Right lobe of liver (tissue), 6 donors: Measurements from ENCODE around the gene MKS1. TPM values are rescaled to one million over a fixed set of nuclear protein-coding genes. Genes with fewer than 3 reads are reported as not detected.
A peak's percentile ranks its signal among the peaks of the same experiment; 100 is the strongest.

ENCODE experiments used
- ATAC-seq, 4 donors: fragments of 200-7000 bp; cut with Tn5 transposase; one replicate each; pipeline ENCODE4 v1.9.1; 2020; ENCODE audit warnings: mild to moderate bottlenecking in 4 of 4, moderate library complexity in 4 of 4
- DNase-seq, 3 donors: peaks; one replicate each; pipeline ENCODE4 v3.0.0-alpha.2; 2020
- H3K27ac ChIP-seq, 3 donors: fragments of 200-600 bp; one replicate each; pipeline ENCODE4 v1.8.0; 2022
- H3K27me3 ChIP-seq, 2 donors: fragments of 200-600 bp; one replicate each; pipeline ENCODE4 v1.8.0; 2022
- H3K36me3 ChIP-seq, 4 donors: fragments of 200-600 bp; sonication (generic) in 1 of 4; one replicate each; pipeline versions ENCODE4 v1.5.1 to v1.8.0; 2017 to 2022; ENCODE audit warnings: control low read depth in 1 of 4
- H3K4me1 ChIP-seq, 4 donors: fragments of 200-600 bp; sonication (generic) in 1 of 4; one replicate each; pipeline versions ENCODE4 v1.5.1 to v1.8.0; 2017 to 2022; ENCODE audit warnings: control low read depth in 1 of 4
- H3K4me3 ChIP-seq, 3 donors: fragments of 200-600 bp; one replicate each; pipeline ENCODE4 v1.8.0; 2022
- H3K9me3 ChIP-seq, 4 donors: fragments of 200-600 bp; sonication (generic) in 1 of 4; one replicate each; pipeline versions ENCODE4 v1.5.1 to v1.8.0; 2017 to 2022; ENCODE audit warnings: control low read depth in 1 of 4
- POLR2A ChIP-seq: fragments of 450-650 bp; IDR thresholded peaks from one replicate; pipeline ENCODE4 v1.6.1; 2017; ENCODE audit warnings: antibody characterized with exemption, mild to moderate bottlenecking
- WGBS: methylation state at CpG from one replicate; pipeline ENCODE4 v1.1.6; 2018; ENCODE audit warnings: low coverage, low lambda C conversion rate; ENCODE audit not compliant: insufficient coverage; ENCODE audit errors: missing lambda C conversion rate; 5-methylcytosine and 5-hydroxymethylcytosine counted together
- intact Hi-C, 2 donors: fragments of 100-400 bp; cut with DNase I; formaldehyde crosslinking; loops; one replicate each; pipeline versions ENCODE4 v1.11.2 to v1.14.1; 2022
- total RNA-seq, 6 experiments: library from RNA; depleted of rRNA in 2 of 6; stranded (reverse); fragments of >200 nt in 2 of 6; fragmentation: NEBNext Ultra II Directional in 3 of 6; extraction: Animal tissue kit (Norgen Biotek cat#: 25700) in 3 of 6; gene quantifications; one replicate each; pipeline versions ENCODE4 v1.1.0 to v1.2.4, GENCODE V29; 2016 to 2023
- TF ChIP-seq, protein P1 (sequence below), 4 donors: fragments of 200-600 bp in 3 of 4; fragments of 450-650 bp in 1 of 4; IDR thresholded peaks; one replicate each; pipeline versions ENCODE4 v1.5.1 to v1.8.0; 2016 to 2022; ENCODE audit warnings: antibody characterized with exemption in 4 of 4, mild to moderate bottlenecking in 2 of 4
- donor health status: DM: no; HTN: yes; CAD: no.
- donor health status: DM: no; HTN: no; CAD: no.
- donor health status: DM: no; HTN: no; CAD: no.
- donor health status: DM: no; HTN: yes; CAD: no.
- donor health status: DM: no; HTN: yes; CAD: no.

MKS1 gene
- total RNA-seq, 6 experiments from 2014 or later: 3.3 to 9.2 (median 7.2) TPM

DNA sequence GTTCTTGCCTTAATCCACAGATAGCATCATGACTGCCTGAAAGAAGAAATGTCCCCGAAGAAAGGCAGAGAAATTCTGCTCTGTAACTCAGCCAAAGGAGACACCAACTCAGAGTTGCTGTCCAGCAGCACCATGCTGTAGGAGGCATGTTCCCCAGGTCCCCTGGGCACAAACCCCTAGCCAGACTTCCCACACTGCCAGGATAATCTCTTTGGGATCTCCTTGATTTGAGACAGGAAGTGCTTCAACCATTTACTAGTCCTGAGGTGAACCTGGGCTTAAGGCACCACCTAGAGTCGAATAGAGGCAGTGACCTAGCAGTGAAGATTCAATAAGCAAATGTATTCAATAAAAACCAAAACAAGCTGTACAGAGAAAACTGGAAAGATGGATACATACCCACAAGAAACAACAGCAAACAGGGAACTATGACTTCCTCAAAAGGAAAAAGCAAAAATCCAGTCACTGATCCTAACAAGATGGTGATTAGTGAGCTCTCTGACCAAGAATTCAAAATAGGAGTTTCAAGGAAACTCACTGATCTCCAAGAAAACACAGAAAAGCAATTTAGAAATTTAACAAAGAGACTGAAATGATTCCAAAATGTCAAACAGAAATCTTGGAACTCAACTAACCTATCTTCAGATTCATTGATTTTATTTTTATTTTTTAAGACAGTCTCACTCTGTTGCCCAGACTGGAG, 46.5 kb downstream of the MKS1 start:
- Histone ChIP-seq H3K36me3 (no peaks in the 10 kb centered on the region), H3K27me3 (no peaks in the 10 kb centered on the region), H3K27ac (no peak overlapping the region), H3K9me3 (no peaks in the 10 kb centered on the region), H3K4me1 (no peaks in the 10 kb centered on the region), H3K4me3 (no peak overlapping the region)
- TF ChIP-seq POLR2A: no peak
- TF ChIP-seq, protein P1, sequence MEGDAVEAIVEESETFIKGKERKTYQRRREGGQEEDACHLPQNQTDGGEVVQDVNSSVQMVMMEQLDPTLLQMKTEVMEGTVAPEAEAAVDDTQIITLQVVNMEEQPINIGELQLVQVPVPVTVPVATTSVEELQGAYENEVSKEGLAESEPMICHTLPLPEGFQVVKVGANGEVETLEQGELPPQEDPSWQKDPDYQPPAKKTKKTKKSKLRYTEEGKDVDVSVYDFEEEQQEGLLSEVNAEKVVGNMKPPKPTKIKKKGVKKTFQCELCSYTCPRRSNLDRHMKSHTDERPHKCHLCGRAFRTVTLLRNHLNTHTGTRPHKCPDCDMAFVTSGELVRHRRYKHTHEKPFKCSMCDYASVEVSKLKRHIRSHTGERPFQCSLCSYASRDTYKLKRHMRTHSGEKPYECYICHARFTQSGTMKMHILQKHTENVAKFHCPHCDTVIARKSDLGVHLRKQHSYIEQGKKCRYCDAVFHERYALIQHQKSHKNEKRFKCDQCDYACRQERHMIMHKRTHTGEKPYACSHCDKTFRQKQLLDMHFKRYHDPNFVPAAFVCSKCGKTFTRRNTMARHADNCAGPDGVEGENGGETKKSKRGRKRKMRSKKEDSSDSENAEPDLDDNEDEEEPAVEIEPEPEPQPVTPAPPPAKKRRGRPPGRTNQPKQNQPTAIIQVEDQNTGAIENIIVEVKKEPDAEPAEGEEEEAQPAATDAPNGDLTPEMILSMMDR (IDR thresholded peaks at IDR 0.05): peak in 3 of 4 donors; percentile 10 to 37 (median 22)
- ATAC-seq (peak in 2 of 4 donors; percentile 29 to 31), DNase-seq (no peak)
- intact Hi-C loops: no loop called here
- WGBS: 25% methylated on average over 2 of the region's 2 CpGs

DNA sequence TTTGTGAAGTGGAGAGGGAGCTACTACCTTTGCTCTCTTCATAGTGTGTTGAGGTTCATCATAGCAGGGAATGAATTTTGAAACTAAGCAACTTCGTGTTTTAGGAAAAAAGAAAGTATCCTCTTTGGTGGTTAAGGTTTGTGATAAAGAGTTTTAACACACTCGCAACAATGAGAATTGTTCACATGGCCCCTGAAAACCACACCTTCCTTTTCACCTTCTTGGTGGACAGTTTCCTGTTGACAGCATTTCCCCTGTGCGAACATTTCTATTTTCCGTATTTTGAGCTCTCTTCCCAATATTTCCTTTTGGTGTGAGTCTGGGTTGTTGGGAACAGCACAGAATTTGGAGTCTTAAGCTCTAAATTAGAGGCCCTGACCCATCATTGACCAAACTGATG, 48.4 kb downstream of the MKS1 start:
- Histone ChIP-seq H3K36me3 (no peaks in the 10 kb centered on the region), H3K9me3 (no peaks in the 10 kb centered on the region), H3K4me3 (no peak overlapping the region), H3K27me3 (no peaks in the 10 kb centered on the region), H3K4me1 (no peaks in the 10 kb centered on the region), H3K27ac (no peak overlapping the region)
- 27% methylated on average over 4 of the region's 4 CpGs for WGBS
- TF ChIP-seq, protein P1 (IDR thresholded peaks at IDR 0.05): no peak
- TF ChIP-seq POLR2A: no peak
- DNase-seq (no peak), ATAC-seq (no peak)
- intact Hi-C loops: no loop called here

DNA sequence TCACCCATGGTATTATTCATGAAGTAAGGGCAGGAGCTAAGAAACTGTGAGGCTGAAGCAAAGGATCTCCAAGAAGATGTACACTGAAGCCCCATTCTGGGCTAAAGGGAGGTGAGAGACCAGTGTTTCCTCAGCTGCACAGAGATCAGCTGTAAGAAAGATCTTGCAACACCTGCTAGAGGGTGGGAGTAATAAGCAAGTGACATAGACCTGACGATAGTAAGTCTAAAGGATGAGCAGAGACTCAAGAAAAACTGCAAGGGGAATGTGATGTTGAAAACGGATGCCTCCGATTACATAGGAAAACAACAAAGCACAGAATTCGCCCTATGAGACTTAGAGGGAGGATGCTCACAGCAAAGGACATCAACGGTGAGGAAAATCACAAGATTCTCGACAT, 52.4 kb downstream of the MKS1 start, which contains the start of gene OR4D2:
TSS of gene OR4D2 (plus strand) at position 301 of the 400 bp plus-strand sequence. CDS start 2,674 bp downstream, outside the sequence.
- Histone ChIP-seq H3K27ac (no peak within 1 kb of the TSS), H3K36me3 (no peaks in the 10 kb centered on the region), H3K4me1 (no peaks in the 10 kb centered on the region), H3K4me3 (no peak within 1 kb of the TSS), H3K9me3 (no peaks in the 10 kb centered on the region), H3K27me3 (no peaks in the 10 kb centered on the region)
- 37% methylated on average over 6 of the region's 6 CpGs for WGBS
- ATAC-seq (no peak), DNase-seq (no peak)
- intact Hi-C loops: no loop called here
- TF ChIP-seq, protein P1 (IDR thresholded peaks at IDR 0.05): no peak
- no peak for TF ChIP-seq POLR2A

DNA sequence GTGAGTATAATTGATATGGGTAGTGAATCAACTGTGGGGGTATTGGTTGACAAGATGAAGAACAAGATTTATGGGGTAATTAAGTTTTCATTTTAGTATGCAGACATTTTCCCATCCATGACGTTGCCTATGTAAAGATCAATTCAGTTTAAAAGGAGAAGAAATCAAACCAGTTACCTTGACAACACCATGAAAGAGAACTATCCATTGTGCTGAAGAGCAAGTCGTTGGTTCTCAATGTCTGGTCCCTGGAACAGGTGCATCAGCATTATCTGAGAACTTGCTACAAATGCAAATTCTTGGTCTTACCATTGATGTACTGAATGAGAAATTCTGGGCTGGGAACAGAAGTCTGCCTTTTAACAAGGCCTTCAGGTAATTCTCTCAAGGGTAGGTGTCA, 53.1 kb downstream of the MKS1 start:
- no peak for TF ChIP-seq POLR2A
- TF ChIP-seq, protein P1 (IDR thresholded peaks at IDR 0.05): no peak
- H3K27ac ChIP-seq: no peak overlapping the region
- H3K36me3 ChIP-seq: no peaks in the 10 kb centered on the region
- no peaks in the 10 kb centered on the region for H3K4me1 ChIP-seq
- no peak for DNase-seq
- H3K4me3 ChIP-seq: no peak overlapping the region
- WGBS: 0% methylated on average over 2 of the region's 2 CpGs
- no peak for ATAC-seq
- intact Hi-C loops: no loop called here
- H3K27me3 ChIP-seq: no peaks in the 10 kb centered on the region
- H3K9me3 ChIP-seq: no peaks in the 10 kb centered on the region
